Right forelimb (tissue), 1 donor: ENCODE measurements around the gene ZBTB45.
"Not testable (repeated sequence)": the region's sequence is repeated elsewhere in the genome, so short reads cannot be mapped to it uniquely, and the experiment has no call there.

Experiments used
- DNase-seq: peaks from one replicate; pipeline ENCODE4 v3.0.0-alpha.2; 2018

ZBTB45 gene

GRCh38 chr19:58509731-58510083 is 9.9 kb downstream of the ZBTB45 start:
- no peak for DNase-seq

- not testable (repeated sequence) for DNase-seq
Measured at GRCh38 chr19:58507602-58508223, 11.9 kb downstream of the ZBTB45 start.

GRCh38 chr19:58500242-58500641 is 19.4 kb downstream of the ZBTB45 start:
- no peak for DNase-seq

- peak; percentile 97 for DNase-seq
Measured at GRCh38 chr19:58499021-58499927, 20.3 kb downstream of the ZBTB45 start.

GRCh38 chr19:58498316-58499020 is 21.1 kb downstream of the ZBTB45 start:
- DNase-seq = no peak

GRCh38 chr19:58497634-58498170 is 21.9 kb downstream of the ZBTB45 start:
- no peak for DNase-seq

- DNase-seq = no peak
Measured at GRCh38 chr19:58492265-58492664, 27.3 kb downstream of the ZBTB45 start.

GRCh38 chr19:58491393-58491792 is 28.2 kb downstream of the ZBTB45 start:
- no peak for DNase-seq

- not testable (repeated sequence) for DNase-seq
Measured at GRCh38 chr19:58484349-58484748, 35.3 kb downstream of the ZBTB45 start.

- DNase-seq = no peak
Measured at GRCh38 chr19:58483776-58484175, 35.8 kb downstream of the ZBTB45 start.

GRCh38 chr19:58482372-58482771 is 37.2 kb downstream of the ZBTB45 start:
- DNase-seq = no peak

- no peak for DNase-seq
Measured at GRCh38 chr19:58480831-58481230, 38.8 kb downstream of the ZBTB45 start.

- no peak for DNase-seq
Measured at GRCh38 chr19:58480481-58480830, 39.2 kb downstream of the ZBTB45 start.

GRCh38 chr19:58479736-58480480 is 39.7 kb downstream of the ZBTB45 start:
- DNase-seq = no peak

GRCh38 chr19:58479303-58479702 is 40.3 kb downstream of the ZBTB45 start:
- DNase-seq = no peak

GRCh38 chr19:58477871-58478270 is 41.7 kb downstream of the ZBTB45 start:
- DNase-seq = no peak

GRCh38 chr19:58477130-58477529 is 42.5 kb downstream of the ZBTB45 start:
- DNase-seq = no peak

GRCh38 chr19:58476498-58477015 is 43.1 kb downstream of the ZBTB45 start:
- no peak for DNase-seq

- DNase-seq = peak; percentile 97
Measured at GRCh38 chr19:58475714-58476497, 43.7 kb downstream of the ZBTB45 start, which contains the start of gene ZNF446. ZNF446 (plus strand) TSS chr19:58476352; CDS start chr19:58477219, 867 bp downstream.

- DNase-seq = no peak
Measured at GRCh38 chr19:58474997-58475713, 44.5 kb downstream of the ZBTB45 start.
